ENCODE measurements around the gene C20orf173.

Gene C20orf173

DNA sequence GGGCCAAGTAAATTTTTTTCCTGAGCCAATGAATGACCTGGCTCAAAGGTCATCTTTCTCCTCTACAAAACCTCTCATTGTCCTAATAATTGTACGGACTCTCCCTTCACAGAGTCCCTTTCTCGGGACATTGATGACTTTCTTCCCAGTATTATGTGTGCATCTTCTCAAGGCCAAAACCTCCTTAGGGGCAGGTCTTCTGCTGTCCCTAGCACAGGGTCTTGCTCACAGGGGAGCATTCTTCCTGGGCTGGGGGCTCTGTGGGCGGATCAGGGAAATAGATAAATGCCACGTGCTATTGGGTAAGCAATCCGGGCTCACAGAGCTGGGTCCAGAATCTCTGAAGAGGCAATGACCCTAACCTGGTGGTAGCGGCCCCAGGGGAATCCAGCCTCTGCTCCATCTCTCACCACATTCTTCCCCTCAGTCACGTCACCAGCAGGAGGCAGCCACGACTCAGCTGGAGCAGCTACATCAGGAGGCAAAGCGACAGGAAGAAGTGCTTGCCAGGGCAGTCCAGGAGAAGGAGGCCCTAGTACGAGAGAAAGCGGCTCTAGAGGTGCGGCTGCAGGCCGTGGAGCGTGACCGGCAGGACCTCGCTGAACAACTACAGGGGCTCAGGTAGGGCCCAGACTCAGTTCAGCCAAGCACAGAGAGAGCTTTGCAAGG lies 50.5 kb downstream of the C20orf173 start:
- H3K9me3 Mint-ChIP-seq: peaks cover 8% of the 10 kb centered on the region
- TF ChIP-seq, protein P1, sequence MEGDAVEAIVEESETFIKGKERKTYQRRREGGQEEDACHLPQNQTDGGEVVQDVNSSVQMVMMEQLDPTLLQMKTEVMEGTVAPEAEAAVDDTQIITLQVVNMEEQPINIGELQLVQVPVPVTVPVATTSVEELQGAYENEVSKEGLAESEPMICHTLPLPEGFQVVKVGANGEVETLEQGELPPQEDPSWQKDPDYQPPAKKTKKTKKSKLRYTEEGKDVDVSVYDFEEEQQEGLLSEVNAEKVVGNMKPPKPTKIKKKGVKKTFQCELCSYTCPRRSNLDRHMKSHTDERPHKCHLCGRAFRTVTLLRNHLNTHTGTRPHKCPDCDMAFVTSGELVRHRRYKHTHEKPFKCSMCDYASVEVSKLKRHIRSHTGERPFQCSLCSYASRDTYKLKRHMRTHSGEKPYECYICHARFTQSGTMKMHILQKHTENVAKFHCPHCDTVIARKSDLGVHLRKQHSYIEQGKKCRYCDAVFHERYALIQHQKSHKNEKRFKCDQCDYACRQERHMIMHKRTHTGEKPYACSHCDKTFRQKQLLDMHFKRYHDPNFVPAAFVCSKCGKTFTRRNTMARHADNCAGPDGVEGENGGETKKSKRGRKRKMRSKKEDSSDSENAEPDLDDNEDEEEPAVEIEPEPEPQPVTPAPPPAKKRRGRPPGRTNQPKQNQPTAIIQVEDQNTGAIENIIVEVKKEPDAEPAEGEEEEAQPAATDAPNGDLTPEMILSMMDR (IDR thresholded peaks at IDR 0.05): no peak

More for the DNA sequence above, 50.5 kb downstream of the C20orf173 start:
- H3K4me1 Mint-ChIP-seq: peaks cover 12% of the 10 kb centered on the region
- DNase-seq: no peak
- H3K36me3 Mint-ChIP-seq (ENCODE audit: low read depth): peaks cover 57% of the 10 kb centered on the region
- H3K27ac Mint-ChIP-seq: peak overlapping the region; percentile 56
- H3K27me3 Mint-ChIP-seq (ENCODE audit: low read depth, poor library complexity): peaks cover 3% of the 10 kb centered on the region
- no peak overlapping the region for H3K4me3 Mint-ChIP-seq

Data from nephron progenitor cell (in vitro differentiated cells).